Breast epithelium (tissue), 3 donors: ENCODE data around the gene M1AP.

ENCODE experiments used
- POLR2A ChIP-seq: fragments of 450-650 bp; IDR thresholded peaks from one replicate; pipeline ENCODE4 v1.6.1; 2016; ENCODE audit warnings: antibody characterized with exemption, mild to moderate bottlenecking, moderate library complexity
- POLR2AphosphoS5 ChIP-seq, 3 donors: sonication (generic); formaldehyde crosslinking; IDR thresholded peaks; one replicate each; pipeline ENCODE4 v1.6.1; 2017; ENCODE audit warnings: antibody characterized with exemption in 3 of 3
- TF ChIP-seq, protein P1 (sequence below), 3 donors: fragments of 450-650 bp; IDR thresholded peaks; one replicate each; pipeline ENCODE4 v1.5.1; 2016 to 2017; ENCODE audit warnings: antibody characterized with exemption in 3 of 3, mild to moderate bottlenecking in 3 of 3, moderate library complexity in 3 of 3

DNA sequence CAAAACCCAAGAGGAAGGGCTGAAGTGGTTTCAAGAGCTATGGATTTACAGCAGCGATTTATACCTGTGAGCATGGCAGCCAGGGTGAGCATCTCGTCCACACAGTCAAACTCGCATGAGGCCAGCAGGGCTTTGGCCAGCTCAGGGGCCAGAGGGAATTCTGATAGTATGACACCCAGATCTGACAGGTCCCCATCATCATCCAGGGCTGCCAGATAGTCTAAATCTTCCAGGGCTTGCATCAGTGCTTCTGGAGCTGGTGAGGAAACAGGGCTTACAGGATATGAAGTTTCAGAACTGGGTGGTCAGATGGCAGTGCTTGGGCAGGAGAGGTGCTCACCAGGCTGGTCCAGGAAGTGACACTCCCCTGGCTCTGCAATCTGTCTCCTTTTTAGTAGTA lies 125.6 kb downstream of the M1AP start:
- TF ChIP-seq POLR2AphosphoS5 (IDR thresholded peaks at IDR 0.05) = no peak
- TF ChIP-seq, protein P1, sequence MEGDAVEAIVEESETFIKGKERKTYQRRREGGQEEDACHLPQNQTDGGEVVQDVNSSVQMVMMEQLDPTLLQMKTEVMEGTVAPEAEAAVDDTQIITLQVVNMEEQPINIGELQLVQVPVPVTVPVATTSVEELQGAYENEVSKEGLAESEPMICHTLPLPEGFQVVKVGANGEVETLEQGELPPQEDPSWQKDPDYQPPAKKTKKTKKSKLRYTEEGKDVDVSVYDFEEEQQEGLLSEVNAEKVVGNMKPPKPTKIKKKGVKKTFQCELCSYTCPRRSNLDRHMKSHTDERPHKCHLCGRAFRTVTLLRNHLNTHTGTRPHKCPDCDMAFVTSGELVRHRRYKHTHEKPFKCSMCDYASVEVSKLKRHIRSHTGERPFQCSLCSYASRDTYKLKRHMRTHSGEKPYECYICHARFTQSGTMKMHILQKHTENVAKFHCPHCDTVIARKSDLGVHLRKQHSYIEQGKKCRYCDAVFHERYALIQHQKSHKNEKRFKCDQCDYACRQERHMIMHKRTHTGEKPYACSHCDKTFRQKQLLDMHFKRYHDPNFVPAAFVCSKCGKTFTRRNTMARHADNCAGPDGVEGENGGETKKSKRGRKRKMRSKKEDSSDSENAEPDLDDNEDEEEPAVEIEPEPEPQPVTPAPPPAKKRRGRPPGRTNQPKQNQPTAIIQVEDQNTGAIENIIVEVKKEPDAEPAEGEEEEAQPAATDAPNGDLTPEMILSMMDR (IDR thresholded peaks at IDR 0.05) = no peak
- no peak for TF ChIP-seq POLR2A
